ENCODE results near the gene PRADC1. TPM values are rescaled to one million over a fixed set of nuclear protein-coding genes. Genes with fewer than 3 reads are reported as not detected.

The PRADC1 gene
- total RNA-seq, 4 donors from 2014 or later, result 69.4 to 132 (median 104) TPM

DNA sequence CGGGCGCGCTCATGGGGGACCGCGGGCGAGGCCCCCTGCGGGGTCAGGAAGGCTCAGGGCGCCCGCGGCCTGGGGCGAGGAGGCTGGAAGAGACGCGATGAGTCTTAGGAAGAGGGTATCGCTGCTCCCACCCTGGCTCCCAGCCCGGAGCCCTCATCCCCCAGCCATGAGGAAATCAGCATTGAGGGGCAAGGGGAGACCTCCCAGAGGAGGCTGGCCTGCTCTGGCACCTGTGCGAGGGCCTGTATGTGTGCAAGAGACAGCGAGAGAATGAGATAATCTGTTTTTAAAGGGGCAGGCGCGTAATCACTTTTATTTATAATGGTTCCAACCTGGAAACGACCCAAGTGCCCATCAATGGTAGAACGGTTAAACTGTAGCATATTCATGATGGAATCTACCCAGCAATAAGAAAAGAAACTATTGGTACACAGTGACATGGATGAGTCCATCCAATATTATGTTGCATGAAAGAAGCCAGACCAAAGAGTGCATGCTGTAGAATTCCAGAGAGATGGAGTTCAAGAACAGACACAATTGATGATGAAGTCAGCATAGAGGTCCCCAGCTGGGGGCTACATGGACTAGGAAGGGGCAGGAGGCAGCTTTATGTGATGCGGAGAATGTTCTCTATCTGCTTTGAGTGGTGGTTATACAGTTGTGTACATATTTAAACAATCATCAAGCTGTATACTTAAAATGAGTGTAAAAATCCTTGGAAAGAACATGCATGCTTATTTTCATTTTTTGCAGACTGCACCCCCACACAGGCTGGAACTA, 36.8 kb upstream of the PRADC1 start:
- in situ Hi-C loops (cut with MboI; ENCODE audit: low sequenced_read_pairs in 4 of 4), result no loop called here
- TF ChIP-seq, protein P1, sequence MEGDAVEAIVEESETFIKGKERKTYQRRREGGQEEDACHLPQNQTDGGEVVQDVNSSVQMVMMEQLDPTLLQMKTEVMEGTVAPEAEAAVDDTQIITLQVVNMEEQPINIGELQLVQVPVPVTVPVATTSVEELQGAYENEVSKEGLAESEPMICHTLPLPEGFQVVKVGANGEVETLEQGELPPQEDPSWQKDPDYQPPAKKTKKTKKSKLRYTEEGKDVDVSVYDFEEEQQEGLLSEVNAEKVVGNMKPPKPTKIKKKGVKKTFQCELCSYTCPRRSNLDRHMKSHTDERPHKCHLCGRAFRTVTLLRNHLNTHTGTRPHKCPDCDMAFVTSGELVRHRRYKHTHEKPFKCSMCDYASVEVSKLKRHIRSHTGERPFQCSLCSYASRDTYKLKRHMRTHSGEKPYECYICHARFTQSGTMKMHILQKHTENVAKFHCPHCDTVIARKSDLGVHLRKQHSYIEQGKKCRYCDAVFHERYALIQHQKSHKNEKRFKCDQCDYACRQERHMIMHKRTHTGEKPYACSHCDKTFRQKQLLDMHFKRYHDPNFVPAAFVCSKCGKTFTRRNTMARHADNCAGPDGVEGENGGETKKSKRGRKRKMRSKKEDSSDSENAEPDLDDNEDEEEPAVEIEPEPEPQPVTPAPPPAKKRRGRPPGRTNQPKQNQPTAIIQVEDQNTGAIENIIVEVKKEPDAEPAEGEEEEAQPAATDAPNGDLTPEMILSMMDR (IDR thresholded peaks at IDR 0.05 in 4 of 5, conservative IDR thresholded peaks at IDR 0.05 in 1 of 5), result no peak
- no peak for TF ChIP-seq POLR2A (IDR thresholded peaks at IDR 0.05)
- Histone ChIP-seq H3K4me1 (no peaks in the 10 kb centered on the region), H3K9me3 (no peaks in the 10 kb centered on the region), H3K27me3 (peaks cover 42 to 47% (median 45%) of the 10 kb centered on the region in 3 donors), H3K4me3 (no peak overlapping the region), H3K36me3 (no peaks in the 10 kb centered on the region), H3K27ac (no peak overlapping the region)
- no peak for DNase-seq
- no peak for ATAC-seq
- intact Hi-C loops (cut with DNase I; ENCODE audit: low total_unique reads), result no loop called here

DNA sequence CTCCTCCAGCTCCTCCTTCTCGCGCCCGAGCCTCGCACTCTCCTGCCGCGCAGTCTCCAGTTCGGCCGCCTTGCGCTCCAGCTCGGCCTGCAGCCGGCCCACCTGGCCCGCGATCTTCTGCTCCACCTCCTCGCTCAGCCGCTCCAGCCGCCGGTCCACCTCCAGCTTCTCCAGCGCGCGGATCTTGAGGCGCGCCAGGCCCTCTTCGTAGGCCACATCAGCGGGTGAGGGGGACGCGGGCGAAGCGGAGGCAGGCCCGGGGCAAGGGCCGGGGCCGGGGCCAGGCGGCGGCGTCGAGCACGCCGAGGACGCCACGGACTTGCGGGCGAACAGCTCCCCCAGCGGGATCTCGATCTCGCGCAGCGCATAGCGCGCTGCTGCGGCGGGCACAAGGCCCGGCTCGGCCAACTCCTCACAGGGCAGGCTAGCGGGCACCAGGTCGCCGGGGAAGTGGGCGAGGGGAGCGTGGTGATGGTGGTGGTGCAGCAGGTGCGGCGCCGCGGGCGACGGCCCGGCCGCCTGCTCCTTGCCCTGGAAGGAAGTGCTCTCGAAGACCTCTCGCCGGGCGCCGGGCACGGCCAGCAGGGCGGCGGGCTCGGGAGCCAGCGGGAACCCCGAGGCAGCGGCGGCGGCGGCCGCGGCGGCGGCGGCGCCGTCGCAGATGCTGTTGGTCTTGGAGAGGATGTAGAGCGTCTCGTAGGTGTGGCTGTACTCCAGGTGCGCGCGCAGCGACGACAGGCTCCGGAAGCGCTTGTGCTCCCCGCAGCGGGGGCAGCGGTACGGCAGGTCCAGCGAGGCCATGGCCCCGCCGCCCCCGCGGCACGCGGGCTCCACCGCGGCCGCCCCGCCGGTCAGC, 36.0 kb upstream of the PRADC1 start:
- no peaks in the 10 kb centered on the region for H3K36me3 ChIP-seq
- in situ Hi-C loops (cut with MboI; ENCODE audit: low sequenced_read_pairs in 4 of 4), result no loop called here
- intact Hi-C loops (cut with DNase I; ENCODE audit: low total_unique reads), result no loop called here
- H3K4me3 ChIP-seq, result peak overlapping the region in 3 of 4 donors; percentile 7 to 34 (median 27)
- TF ChIP-seq POLR2A (IDR thresholded peaks at IDR 0.05), result no peak
- TF ChIP-seq, protein P1 (IDR thresholded peaks at IDR 0.05 in 4 of 5, conservative IDR thresholded peaks at IDR 0.05 in 1 of 5), result no peak
- DNase-seq (no peak), ATAC-seq (peak in 1 of 2 donors; percentile 18)
- no peaks in the 10 kb centered on the region for H3K4me1 ChIP-seq
- peaks cover 42 to 47% (median 45%) of the 10 kb centered on the region in 3 donors for H3K27me3 ChIP-seq
- H3K9me3 ChIP-seq, result no peaks in the 10 kb centered on the region
- H3K27ac ChIP-seq, result no peak overlapping the region

DNA sequence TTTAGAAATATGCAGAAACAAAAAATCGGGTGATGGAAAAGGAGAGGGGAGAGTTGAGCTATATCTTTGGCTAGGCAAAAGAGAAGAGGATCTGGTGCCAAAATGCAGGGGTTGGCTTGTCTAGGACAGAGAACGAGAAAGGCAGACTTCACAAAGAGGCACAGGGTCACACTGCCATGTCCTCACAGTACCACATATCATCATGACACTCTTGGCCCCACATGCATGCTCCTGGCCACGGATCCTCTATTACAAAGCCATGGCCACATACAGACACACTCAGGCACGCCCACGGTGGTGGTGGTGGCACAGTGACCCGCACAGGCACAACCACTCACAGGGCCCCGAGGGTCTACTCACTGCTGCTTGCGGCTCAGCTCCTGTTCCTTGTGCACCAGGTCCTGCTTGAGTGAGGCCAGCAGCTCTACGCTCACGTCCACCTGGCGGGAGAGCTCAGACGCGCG, 35.4 kb upstream of the PRADC1 start:
- in situ Hi-C loops (cut with MboI; ENCODE audit: low sequenced_read_pairs in 4 of 4), result no loop called here
- H3K27me3 ChIP-seq, result peaks cover 42 to 47% (median 45%) of the 10 kb centered on the region in 3 donors

DNA sequence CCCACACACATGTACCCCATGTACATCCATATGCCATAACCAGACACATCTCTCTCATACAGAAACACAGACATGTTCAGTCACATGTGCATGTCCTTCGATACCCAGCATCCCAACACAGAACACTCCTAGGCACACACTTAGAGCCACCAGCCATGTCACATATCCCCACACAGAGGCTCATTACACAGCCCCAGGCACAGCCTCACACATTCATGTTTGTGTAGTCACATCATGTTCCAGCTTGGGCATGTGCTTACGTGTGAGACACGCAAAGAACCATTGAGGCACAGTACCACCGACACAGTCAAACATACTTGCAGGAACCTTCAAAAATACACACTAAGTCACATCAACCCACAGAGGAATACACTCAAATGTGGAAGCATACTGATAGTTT, 34.0 kb upstream of the PRADC1 start:
- Histone ChIP-seq H3K4me1 (no peaks in the 10 kb centered on the region), H3K4me3 (no peak overlapping the region), H3K36me3 (no peaks in the 10 kb centered on the region), H3K9me3 (no peaks in the 10 kb centered on the region), H3K27ac (no peak overlapping the region), H3K27me3 (peaks cover 42 to 47% (median 45%) of the 10 kb centered on the region in 3 donors)
- no peak for ATAC-seq
- intact Hi-C loops (cut with DNase I; ENCODE audit: low total_unique reads) (no loop called here), in situ Hi-C loops (cut with MboI; ENCODE audit: low sequenced_read_pairs in 4 of 4) (no loop called here)
- DNase-seq, result no peak
- TF ChIP-seq, protein P1 (IDR thresholded peaks at IDR 0.05 in 4 of 5, conservative IDR thresholded peaks at IDR 0.05 in 1 of 5), result no peak
- TF ChIP-seq POLR2A (IDR thresholded peaks at IDR 0.05), result no peak

More for the DNA sequence above, 35.4 kb upstream of the PRADC1 start:
- TF ChIP-seq, protein P1 (IDR thresholded peaks at IDR 0.05 in 4 of 5, conservative IDR thresholded peaks at IDR 0.05 in 1 of 5), result no peak
- TF ChIP-seq POLR2A (IDR thresholded peaks at IDR 0.05), result no peak
- Histone ChIP-seq H3K4me3 (no peak overlapping the region), H3K27ac (no peak overlapping the region), H3K4me1 (no peaks in the 10 kb centered on the region), H3K9me3 (no peaks in the 10 kb centered on the region), H3K36me3 (no peaks in the 10 kb centered on the region)
- ATAC-seq (no peak), DNase-seq (no peak)
- intact Hi-C loops (cut with DNase I; ENCODE audit: low total_unique reads), result no loop called here
